GM19468 (cell line): ENCODE measurements around the gene ATF7.

Source experiments
- ATAC-seq: cut with Tn5 transposase; IDR thresholded peaks from one replicate; pipeline ENCODE4 v1.9.1; 2021; ENCODE audit warnings: mild to moderate bottlenecking, moderate library complexity, moderate number of reproducible peaks; ENCODE audit not compliant: unreplicated experiment; ENCODE audit errors: extremely low read depth

Gene ATF7

DNA sequence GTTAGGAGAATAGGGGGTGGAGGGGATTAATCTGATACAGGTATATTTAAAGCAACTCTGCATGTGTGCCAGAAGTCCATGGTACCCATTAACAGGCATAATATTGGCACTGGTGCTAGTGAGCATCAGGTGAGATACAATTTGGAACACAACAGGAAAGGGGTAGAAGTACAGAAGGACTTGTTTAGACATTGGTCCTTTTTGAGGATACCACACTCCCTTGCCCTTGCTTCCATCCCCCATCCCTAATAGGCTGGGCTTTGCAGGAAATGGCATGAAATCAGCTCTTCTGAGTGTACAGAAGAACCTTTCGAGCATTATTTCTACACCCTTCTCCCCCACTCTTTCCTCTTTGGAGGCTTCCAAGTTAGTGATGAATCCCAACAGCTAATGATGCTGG is 157.9 kb downstream of the ATF7 start:
- no peak for ATAC-seq

DNA sequence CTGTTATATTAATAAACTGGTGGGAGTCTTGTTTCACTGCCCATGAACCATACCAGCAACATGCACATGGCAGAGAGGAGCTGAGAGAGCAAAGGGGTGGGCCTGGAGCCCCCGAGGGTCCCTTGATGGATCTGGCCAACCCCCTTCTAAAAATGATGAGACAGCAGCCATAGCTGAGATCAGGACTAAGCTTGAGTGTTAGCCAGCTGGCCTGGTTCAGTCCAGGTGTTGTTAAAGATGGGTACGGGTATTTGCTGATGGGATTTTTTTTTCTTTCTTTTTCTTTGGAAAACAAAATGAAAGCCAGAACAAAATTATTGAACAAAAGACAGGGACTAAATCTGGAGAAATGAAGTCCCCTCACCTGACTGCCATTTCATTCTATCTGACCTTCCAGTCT is 158.3 kb downstream of the ATF7 start:
- no peak for ATAC-seq

DNA sequence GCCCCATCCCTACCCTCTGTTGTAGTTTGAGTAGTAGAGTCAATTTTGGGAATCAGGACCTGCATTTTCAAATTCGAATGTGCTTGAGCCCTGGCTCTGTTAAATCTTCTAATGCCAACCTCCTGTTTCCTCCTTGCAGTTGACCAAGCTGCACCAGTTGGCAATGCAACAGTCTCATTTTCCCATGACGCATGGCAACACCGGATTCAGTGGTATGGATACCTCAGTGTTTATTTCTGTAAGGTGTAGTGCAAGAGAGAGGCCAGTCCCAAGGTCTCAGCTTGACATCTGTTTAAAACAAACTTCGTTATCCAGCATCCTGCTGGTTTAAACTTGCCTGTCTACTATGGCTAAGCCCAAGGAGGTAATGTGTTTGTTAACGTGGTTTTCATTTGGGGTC is 159.1 kb downstream of the ATF7 start:
- no peak for ATAC-seq

DNA sequence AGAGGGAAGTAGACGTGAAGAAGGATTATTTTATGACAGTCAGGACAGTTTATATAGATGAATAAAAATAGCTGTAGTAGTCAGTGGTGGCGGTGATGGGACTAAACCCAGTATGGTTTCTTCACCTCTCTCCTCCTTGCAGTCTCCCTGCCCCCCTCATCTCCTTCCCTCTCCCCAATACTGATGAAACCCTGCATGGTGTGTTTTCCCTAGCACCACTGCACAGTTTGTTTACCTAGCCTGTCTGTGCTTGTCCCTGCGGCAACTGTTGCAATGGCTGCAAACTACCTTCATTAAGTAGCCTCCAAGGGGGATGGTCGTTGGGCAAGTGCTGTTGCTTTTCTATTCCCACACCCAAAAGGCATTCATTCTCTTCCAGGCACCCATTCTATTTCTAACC is 159.5 kb downstream of the ATF7 start:
- no peak for ATAC-seq

DNA sequence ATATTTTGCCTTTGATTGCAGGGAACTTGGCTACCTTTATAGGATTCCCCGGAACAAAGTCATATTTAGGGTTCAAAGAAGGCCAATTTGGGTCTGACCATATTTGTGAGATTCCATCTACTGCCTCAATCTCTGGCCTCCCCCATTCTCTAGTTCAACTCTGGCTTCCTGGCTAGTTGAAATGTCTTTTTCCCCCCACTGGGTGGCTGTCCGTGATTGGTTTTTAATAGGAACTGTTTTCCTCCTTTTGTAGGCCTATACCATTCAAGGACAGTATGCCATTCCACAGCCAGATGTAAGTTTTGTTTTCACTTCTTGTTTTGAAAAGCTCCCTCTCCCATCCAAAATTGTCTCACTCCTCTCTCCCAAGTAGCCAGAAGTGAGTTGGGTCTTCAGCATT is 160.5 kb downstream of the ATF7 start:
- no peak for ATAC-seq

DNA sequence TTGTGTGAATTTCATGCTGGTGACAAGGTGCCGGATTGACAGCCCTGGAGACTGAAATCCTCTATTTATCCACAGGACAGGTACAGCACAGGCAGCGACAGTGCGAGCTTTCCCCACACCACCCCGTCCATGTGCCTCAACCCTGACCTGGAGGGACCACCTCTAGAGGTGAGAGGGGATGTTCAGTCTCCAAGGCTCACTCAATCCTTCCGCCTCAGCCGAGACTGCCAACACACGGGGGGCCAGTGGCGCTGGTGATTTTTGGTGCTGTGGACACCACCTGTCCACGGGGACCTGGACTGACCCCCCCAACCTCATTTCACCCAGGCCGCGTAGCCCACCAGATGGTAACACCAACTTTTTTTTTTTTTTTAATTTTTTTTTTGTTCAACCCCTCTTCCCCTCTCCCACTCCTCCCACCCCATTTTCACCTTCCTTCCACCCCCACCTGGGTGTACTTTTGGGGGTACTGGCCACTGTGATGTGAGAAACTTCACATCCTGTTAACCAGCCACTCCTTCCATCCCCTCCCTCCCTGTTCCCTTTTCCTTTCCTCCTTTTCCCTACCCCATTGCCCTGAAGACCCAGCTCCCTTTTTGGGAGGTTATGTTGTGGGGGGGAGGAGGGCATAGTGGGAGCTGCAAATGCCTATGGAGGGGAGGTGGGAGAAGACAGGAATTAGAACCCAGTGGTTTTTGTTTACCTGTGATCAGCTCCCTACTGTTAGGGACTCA is 161.3 kb downstream of the ATF7 start:
- ATAC-seq = no peak

DNA sequence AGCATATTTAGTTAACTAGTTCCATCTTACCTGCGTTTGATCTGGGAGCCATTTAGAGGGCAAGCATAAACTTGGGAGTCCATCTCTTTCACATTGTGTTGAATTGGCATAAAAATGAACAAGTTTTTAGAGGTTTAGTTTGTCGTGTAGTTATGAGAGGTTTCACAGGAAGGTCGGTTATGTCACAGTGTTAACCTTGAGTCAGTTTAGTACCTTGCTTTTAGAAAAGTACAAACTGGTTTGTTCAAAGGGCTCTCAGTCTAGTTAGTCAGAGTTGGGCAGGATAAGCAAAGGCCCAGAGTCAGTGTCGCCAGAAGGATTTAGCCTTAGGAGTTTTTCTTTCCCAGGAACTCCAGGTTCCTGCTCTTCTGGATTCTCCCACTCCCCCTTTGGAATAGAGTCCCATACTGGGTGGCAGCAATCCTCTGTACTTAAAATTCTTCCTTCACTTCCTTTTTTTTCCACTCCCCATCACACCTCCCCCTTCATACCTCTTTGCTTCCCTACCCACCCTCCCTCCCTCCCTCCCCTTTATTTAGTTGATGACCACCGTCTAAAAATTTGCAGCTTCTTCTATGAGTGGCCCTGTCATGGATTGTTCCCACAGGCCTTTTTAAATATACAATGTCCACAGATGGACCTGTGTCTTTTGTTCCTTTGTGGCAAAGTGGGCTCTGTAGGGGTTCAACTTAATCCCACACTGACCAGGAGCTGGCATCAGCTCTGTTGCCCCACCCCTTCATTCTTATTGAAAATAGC is 162.2 kb downstream of the ATF7 start:
- no peak for ATAC-seq

DNA sequence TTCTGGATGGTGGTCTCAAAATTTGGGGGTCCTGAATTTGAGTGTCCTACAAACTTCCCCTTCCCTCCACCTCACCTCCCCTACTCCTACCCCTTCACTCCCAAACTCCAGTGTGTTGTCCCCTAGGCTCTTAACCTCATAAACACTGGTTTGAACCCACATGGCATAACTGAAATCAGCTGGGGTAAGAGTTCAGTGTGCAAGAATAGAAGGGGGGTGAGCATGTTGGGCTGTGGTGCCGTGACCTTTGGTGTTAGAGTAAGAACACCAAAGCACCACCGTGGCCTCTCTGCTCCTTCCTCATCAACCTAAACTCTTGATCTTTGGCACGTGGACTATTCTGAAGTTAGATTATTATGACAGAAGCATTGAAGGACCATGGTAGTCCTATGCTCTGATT is 163.2 kb downstream of the ATF7 start:
- no peak for ATAC-seq

DNA sequence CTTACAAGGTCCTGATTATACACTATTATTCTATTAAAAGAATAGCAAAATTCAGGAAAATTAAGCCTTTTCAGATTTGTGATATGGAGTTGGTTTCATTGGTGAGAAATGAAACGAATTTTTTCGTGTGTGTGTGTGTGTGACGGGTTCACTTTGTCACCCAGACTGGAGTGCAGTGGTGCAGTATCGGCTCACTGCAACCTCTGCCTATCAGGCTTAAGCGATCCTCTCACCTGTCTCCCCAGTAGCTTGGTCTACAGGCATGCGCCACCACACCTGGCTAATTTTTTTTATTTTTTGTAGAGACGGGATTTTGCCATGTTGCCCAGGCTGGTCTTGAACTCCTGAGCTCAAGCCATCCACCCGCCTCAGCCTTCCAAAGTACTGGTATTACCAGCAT is 164.6 kb downstream of the ATF7 start:
- no peak for ATAC-seq

DNA sequence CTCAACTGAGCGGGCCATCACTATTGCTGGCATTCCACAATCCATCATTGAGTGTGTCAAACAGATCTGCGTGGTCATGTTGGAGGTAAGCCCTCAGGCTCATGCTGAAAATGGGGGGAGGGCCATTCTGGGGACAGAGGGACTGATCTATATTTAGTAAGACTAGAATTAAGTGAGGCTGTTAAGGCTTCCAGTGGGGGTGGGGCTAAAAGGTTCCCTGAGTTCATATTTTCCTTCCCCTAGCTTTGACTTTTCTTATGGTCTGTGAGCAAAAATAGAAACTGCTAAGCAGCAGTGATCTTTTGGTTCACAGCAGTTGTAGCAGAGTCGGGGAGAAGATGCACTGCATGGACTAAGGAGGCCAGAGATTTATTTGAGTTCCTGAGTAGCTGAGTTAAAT is 165.1 kb downstream of the ATF7 start:
- no peak for ATAC-seq

DNA sequence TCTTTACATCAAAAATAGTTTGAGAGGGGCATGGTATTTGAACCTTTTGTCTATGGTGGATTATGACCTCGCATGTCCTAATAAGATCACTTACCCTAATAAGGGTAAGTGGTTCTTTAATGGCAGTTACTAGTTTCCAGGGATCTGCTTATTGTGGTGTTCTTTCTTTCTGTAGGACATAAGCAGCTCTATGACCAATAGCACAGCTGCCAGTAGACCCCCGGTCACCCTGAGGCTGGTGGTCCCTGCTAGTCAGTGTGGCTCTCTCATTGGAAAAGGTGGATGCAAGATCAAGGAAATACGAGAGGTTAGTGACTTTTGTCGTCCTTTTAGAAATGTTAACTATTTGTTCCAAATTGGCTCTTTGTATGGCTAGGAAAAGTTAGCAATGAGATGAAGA is 167.1 kb downstream of the ATF7 start:
- no peak for ATAC-seq
